Measurements from ENCODE around the gene FAM174C.
A peak's percentile ranks its signal among the peaks of the same experiment; 100 is the strongest.

Gene FAM174C

DNA sequence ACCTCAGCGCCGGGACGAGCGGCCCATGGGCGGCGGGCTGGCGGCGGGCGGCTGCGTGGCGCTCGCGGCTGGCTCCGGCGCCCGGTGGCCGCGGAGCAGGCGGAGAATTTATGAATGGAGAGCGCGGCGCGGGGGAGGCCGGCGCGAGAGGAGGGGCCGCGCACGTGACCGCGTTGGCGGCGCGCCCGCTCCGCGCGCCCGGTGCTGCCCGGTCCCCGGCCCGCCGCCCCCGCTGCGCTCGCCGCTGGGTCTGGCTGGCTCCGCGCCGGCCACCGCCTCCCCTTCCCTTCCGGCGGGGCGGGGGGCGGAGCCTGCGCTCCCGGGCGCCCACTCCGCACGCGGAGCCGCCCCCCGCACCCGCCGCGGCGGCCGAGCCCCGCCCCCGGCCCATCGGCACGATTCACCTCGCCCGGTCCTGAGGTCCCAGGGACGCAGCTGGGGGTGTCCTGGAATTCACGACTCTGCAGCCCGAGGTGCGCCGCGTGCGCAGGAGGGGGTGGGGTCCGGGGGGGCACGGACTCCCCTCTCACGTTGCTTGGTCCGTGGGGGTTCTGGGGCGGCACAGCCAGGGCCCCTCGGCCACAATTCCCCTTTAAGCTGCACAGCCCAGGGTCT, 37.5 kb upstream of the FAM174C start, which contains the start of gene CBARP:
TSS of gene CBARP (minus strand) at position 252 of the 615 bp plus-strand sequence. CDS start 1,905 bp downstream, outside the sequence.
- TF ChIP-seq, protein P1, sequence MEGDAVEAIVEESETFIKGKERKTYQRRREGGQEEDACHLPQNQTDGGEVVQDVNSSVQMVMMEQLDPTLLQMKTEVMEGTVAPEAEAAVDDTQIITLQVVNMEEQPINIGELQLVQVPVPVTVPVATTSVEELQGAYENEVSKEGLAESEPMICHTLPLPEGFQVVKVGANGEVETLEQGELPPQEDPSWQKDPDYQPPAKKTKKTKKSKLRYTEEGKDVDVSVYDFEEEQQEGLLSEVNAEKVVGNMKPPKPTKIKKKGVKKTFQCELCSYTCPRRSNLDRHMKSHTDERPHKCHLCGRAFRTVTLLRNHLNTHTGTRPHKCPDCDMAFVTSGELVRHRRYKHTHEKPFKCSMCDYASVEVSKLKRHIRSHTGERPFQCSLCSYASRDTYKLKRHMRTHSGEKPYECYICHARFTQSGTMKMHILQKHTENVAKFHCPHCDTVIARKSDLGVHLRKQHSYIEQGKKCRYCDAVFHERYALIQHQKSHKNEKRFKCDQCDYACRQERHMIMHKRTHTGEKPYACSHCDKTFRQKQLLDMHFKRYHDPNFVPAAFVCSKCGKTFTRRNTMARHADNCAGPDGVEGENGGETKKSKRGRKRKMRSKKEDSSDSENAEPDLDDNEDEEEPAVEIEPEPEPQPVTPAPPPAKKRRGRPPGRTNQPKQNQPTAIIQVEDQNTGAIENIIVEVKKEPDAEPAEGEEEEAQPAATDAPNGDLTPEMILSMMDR (IDR thresholded peaks at IDR 0.05; ENCODE audit: control insufficient read depth, extremely low read depth, insufficient read depth), result no peak
- H3K4me3 ChIP-seq (ENCODE audit: low read depth, low read length), result peak within 1 kb of the TSS; percentile 61
- no peak for DNase-seq (ENCODE audit: low read depth)

DNA sequence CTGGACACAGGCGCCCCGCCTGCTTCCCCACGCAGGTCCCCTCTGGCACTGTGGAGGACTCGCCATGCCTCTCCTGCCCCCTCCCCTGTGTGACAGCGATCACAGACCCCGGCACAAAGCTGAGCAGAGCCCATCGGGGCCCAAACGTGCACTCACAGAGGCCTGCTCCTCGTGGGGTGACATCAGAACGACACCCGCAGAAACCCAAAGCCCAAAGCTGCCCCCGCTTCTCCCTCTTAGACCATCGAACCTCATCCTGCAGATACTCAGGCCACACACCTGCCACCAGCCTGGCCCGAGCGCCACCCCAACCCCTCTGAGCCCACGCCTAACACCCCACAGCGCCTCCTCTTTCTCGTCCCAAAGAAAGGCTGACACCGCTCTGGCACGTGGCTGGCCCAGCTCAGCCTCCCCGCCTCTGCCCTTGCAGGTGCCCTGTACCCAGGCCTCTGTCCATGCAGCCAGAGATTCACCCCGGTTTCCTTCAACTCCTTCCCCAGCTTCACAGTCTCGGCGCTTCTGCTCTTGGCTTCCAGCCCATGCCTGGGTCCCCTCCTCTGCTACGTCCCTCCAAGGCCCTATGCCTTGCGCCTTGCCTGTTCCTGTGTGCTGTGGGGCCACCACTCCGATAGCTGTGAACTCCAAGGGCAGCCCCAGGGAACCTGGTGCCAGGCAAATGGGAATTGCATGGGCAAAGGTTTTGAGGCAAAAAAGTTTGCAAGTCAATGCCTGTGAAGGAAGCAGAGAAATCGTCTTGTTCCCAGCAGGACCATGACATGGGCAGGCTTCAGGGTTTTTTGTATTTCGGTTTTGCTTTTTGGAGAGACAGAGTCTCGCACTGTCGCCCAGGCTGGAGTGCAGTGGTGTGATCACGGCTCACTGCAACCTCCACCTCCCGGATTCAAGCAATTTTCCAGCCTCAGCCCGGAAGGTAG, 36.7 kb upstream of the FAM174C start:
- DNase-seq (ENCODE audit: low read depth), result no peak
- TF ChIP-seq, protein P1 (IDR thresholded peaks at IDR 0.05; ENCODE audit: control insufficient read depth, extremely low read depth, insufficient read depth), result no peak
- peak overlapping the region; percentile 23; the same call in 1 of the 2 replicates for H3K4me3 ChIP-seq (ENCODE audit: low read depth, low read length)

DNA sequence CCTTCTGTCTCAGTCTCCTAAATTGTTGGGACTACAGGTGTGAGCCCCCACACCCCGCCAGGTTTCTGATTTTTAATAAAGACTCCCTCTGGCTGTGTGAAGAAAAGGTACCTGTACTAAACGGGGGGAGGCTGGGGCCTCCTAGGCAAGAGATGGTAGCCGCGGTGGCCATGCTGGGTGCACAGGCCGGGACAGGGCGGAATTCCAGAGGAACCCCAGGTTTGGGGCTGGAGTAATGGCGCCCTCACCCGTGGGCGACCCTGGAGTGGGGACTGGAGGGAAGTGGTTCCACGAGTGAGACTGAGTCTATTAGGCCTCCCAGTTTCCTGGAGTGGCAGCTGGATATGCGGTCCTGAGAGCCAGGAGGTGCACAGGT, 35.9 kb upstream of the FAM174C start:
- DNase-seq (ENCODE audit: low read depth), result no peak
- TF ChIP-seq, protein P1 (IDR thresholded peaks at IDR 0.05; ENCODE audit: control insufficient read depth, extremely low read depth, insufficient read depth), result no peak
- no peak overlapping the region for H3K4me3 ChIP-seq (ENCODE audit: low read depth, low read length)

DNA sequence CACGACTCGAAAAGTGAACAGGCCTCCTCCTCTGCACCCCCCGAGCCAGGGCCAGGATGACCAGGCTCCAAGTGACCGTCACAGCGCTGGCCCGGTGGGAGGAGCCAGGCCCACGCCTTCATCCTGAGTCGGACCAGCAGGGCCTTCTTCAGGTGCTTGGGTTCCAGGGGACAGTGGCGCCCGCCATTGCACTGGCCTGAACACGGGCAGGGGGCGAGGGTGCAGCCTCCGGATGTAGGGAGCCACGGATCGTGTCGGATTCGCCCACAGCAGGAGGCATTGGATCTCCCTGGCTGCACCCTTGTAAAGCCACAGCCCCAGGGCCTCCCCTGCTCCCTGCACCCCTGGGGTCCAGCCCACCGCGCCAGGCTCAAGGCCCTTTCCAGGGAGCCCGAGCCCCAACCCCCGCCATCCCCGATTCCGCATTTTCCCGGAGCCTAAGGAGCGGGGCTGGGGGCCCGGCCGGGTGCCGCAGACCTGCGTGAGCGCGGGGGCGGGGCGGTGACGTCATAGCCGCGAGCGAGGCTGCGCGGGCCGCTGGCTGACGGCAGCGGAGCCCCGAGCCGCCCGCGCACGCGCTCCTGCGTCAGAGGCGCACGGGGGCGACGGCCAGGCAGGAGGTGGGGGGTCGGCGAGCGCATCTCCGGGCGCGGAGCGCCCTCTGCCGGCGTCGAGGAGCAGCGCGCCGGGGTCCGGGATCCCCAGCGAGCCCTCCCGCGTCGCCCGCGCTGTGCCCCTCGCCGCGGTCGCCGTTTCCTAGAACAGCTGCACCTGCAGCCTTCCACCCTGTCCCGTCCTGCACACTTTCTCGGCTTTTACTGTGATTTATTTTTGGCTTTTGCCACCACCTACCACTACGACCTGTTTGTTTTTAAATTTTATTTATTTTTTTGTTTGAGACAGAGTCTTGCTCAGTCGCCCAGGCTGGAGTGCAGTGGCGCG, 35.3 kb upstream of the FAM174C start:
- TF ChIP-seq, protein P1 (IDR thresholded peaks at IDR 0.05; ENCODE audit: control insufficient read depth, extremely low read depth, insufficient read depth), result peak; percentile 70
- no peak for DNase-seq (ENCODE audit: low read depth)
- H3K4me3 ChIP-seq (ENCODE audit: low read depth, low read length), result peak overlapping the region; percentile 84

DNA sequence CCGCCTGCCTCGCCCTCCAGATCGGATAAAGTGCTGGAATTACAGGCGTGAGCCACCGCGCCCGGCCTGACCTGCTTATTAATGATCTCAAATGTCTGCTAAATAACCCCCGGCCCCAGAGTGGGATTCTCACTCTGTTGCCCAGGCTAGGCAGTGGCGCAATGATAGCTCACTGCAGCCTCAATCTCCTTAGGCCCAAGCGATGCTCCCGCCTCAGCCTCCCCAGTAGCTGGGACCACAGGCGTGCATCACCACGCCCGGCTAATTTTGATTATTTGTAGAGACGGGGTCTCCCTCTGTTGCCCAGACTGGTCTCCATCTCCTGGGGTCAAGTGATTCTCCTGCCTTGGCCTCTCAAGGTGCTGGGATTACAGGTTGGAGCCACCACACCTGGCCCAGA, 34.4 kb upstream of the FAM174C start:
- H3K4me3 ChIP-seq (ENCODE audit: low read depth, low read length), result peak overlapping the region; percentile 84
- DNase-seq (ENCODE audit: low read depth), result no peak
- TF ChIP-seq, protein P1 (IDR thresholded peaks at IDR 0.05; ENCODE audit: control insufficient read depth, extremely low read depth, insufficient read depth), result no peak

DNA sequence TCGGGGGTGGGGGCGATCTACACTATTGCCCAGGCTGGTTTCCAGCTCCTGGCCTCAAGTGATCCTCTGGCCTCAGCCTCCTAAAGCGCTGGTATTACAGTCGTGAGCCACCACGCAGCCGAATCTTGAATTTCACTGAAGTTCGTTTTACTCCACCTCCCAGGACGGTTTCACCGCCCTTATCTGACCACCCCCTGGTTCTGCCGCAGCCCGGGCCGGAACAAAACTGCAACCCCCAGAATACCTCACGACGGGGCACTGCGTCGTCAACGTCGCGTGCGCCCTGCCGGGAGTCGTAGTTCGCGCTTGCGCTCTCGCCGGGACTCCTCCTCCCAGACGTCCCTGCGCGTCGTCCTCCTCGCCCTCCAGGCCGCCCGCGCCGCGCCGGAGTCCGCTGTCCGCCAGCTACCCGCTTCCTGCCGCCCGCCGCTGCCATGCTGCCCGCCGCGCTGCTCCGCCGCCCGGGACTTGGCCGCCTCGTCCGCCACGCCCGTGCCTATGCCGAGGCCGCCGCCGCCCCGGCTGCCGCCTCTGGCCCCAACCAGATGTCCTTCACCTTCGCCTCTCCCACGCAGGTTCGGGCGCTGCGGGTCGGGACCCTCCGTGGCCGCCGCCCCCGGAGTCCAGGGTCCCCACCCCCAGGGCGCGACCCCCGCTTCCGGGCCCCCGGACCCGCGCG, 33.8 kb upstream of the FAM174C start, which contains the start of gene ATP5F1D:
TSS of gene ATP5F1D (plus strand) at position 335 of the 679 bp plus-strand sequence. CDS start at position 435, 100 bp downstream.
- TF ChIP-seq, protein P1 (IDR thresholded peaks at IDR 0.05; ENCODE audit: control insufficient read depth, extremely low read depth, insufficient read depth), result no peak
- H3K4me3 ChIP-seq (ENCODE audit: low read depth, low read length), result peak within 1 kb of the TSS; percentile 84
- DNase-seq (ENCODE audit: low read depth), result no peak
